WTC11 (cell line): Measurements from ENCODE around the gene PACSIN3. TPM values are rescaled to one million over a fixed set of nuclear protein-coding genes. Genes with fewer than 3 reads are reported as not detected.
A peak's percentile ranks its signal among the peaks of the same experiment; 100 is the strongest.

Source experiments
- ATAC-seq: fragments of 200-7000 bp; cut with Tn5 transposase; 2 replicates; pipeline ENCODE4 v1.10.0; 2021; ENCODE audit warnings: mild to moderate bottlenecking, moderate library complexity
- CTCF ChIA-PET: fragments of 300-600 bp; sonication (Branson Sonifier 250); formaldehyde crosslinking; loops from one replicate; lab custom pipeline; 2021; ENCODE audit warnings: antibody characterized with exemption; lab: Charles Lee
- POLR2A ChIA-PET: fragments of 350-600 bp; sonication (Branson Sonifier 250); formaldehyde crosslinking; loops from one replicate; lab custom pipeline; 2021; ENCODE audit warnings: antibody characterized with exemption; lab: Charles Lee
- DNase-seq: peaks from one replicate; pipeline ENCODE4 v3.0.0; 2021; ENCODE audit warnings: low spot score
- H3K27ac Mint-ChIP-seq: 2 replicates; pipeline ENCODE4 v1.8.0; 2021; ENCODE audit warnings: mixed read lengths
- H3K27me3 Mint-ChIP-seq: 2 replicates; pipeline ENCODE4 v1.8.0; 2021; ENCODE audit warnings: low read depth, mild to moderate bottlenecking, moderate library complexity, mixed read lengths
- H3K36me3 Mint-ChIP-seq: 2 replicates; pipeline ENCODE4 v1.8.0; 2021; ENCODE audit warnings: mixed read lengths
- H3K4me1 Mint-ChIP-seq: 2 replicates; pipeline ENCODE4 v1.8.0; 2022; ENCODE audit warnings: mixed read lengths
- H3K4me3 Mint-ChIP-seq: 2 replicates; pipeline ENCODE4 v1.8.0; 2021; ENCODE audit warnings: mild to moderate bottlenecking, moderate library complexity, mixed read lengths
- H3K9me3 Mint-ChIP-seq: 2 replicates; pipeline ENCODE4 v1.8.0; 2021; ENCODE audit warnings: mixed read lengths
- ARID4B ChIP-seq: sonication (generic); formaldehyde crosslinking; IDR thresholded peaks from 2 replicates; pipeline ENCODE4 v1.8.0; 2023; ENCODE audit warnings: missing genetic modification reagents, mild to moderate bottlenecking, borderline replicate concordance
- ATF2 ChIP-seq: sonication (generic); formaldehyde crosslinking; IDR thresholded peaks from 2 replicates; pipeline ENCODE4 v1.8.1; 2022; ENCODE audit warnings: low read depth, missing genetic modification reagents, borderline replicate concordance
- CBFB ChIP-seq: sonication (generic); formaldehyde crosslinking; IDR thresholded peaks from 2 replicates; pipeline ENCODE4 v1.8.1; 2022; ENCODE audit warnings: mild to moderate bottlenecking, low read depth, missing genetic modification reagents
- FOXK1 ChIP-seq: sonication (generic); formaldehyde crosslinking; IDR thresholded peaks from 2 replicates; pipeline ENCODE4 v1.8.0; 2022; ENCODE audit warnings: mild to moderate bottlenecking, moderate library complexity, missing genetic modification reagents
- GABPB1 ChIP-seq: sonication (generic); formaldehyde crosslinking; IDR thresholded peaks from 2 replicates; pipeline ENCODE4 v1.8.1; 2023; ENCODE audit warnings: mild to moderate bottlenecking, missing genetic modification reagents
- HMGA2 ChIP-seq: fragments of 250-450 bp; sonication (Bioruptor Pico); IDR thresholded peaks from 2 replicates; pipeline ENCODE4 v1.4.0; 2021; ENCODE audit warnings: mild to moderate bottlenecking, moderate library complexity
- IRF2 ChIP-seq: sonication (generic); formaldehyde crosslinking; IDR thresholded peaks from 2 replicates; pipeline ENCODE4 v1.8.0; 2022; ENCODE audit warnings: low read depth, missing genetic modification reagents, borderline replicate concordance
- JUN ChIP-seq: sonication (generic); formaldehyde crosslinking; IDR thresholded peaks from 2 replicates; pipeline ENCODE4 v1.8.0; 2023; ENCODE audit warnings: mild to moderate bottlenecking, missing genetic modification reagents
- KAT7 ChIP-seq: sonication (generic); formaldehyde crosslinking; IDR thresholded peaks from 2 replicates; pipeline ENCODE4 v1.8.1; 2023; ENCODE audit warnings: missing genetic modification reagents, mild to moderate bottlenecking, borderline replicate concordance
- MAX ChIP-seq: sonication (generic); formaldehyde crosslinking; IDR thresholded peaks from 2 replicates; pipeline ENCODE4 v1.8.0; 2022; ENCODE audit warnings: mild to moderate bottlenecking, missing genetic modification reagents
- STAT6 ChIP-seq: sonication (generic); formaldehyde crosslinking; conservative IDR thresholded peaks from 2 replicates; pipeline ENCODE4 v1.8.1; 2023; ENCODE audit warnings: mild to moderate bottlenecking, low read depth, missing genetic modification reagents, moderate library complexity
- ZBTB21 ChIP-seq: sonication (generic); formaldehyde crosslinking; IDR thresholded peaks from 2 replicates; pipeline ENCODE4 v1.8.1; 2023; ENCODE audit warnings: mild to moderate bottlenecking, missing genetic modification reagents, borderline replicate concordance
- ZBTB43 ChIP-seq: sonication (generic); formaldehyde crosslinking; IDR thresholded peaks from 2 replicates; pipeline ENCODE4 v1.8.1; 2023; ENCODE audit warnings: mild to moderate bottlenecking, missing genetic modification reagents
- ZMAT4 ChIP-seq: fragments of 250-450 bp; sonication (Bioruptor Pico); IDR thresholded peaks from 2 replicates; pipeline ENCODE4 v1.9.0; 2021; ENCODE audit warnings: mild to moderate bottlenecking
- ZNF671 ChIP-seq: fragments of 250-450 bp; sonication (Bioruptor Pico); IDR thresholded peaks from 2 replicates; pipeline ENCODE4 v1.8.0; 2021; ENCODE audit warnings: mild to moderate bottlenecking
- total RNA-seq: library from RNA; stranded (reverse); gene quantifications from 3 replicates; pipeline ENCODE4 v1.2.3, GENCODE V29; 2021

Gene PACSIN3
- total RNA-seq, 1 experiment from 2014 or later = 76.8 TPM

GRCh38 chr11:47220401-47220821, 34.2 kb upstream of the PACSIN3 start:
- ATAC-seq (no peak), DNase-seq (no peak)
- Mint-ChIP-seq H3K4me1 (peaks cover 27% of the 10 kb centered on the region), H3K27ac (peak overlapping the region; percentile 83), H3K9me3 (no peaks in the 10 kb centered on the region), H3K27me3 (no peaks in the 10 kb centered on the region), H3K36me3 (peaks cover 55% of the 10 kb centered on the region), H3K4me3 (no peak overlapping the region)
- CTCF ChIA-PET = interaction anchor here (1.3 to 2.1 kb wide), 4 partner anchors 17 to 154 kb away, joined by 3 to 6 read pairs (median 4); partner anchors contain the start of gene NR1H3
- POLR2A ChIA-PET = interaction anchor here (0.7 to 1.6 kb wide), 3 partner anchors 28 to 35 kb away, joined by 3 read pairs; partner anchors contain the start of genes ACP2 and PACSIN3
- TF ChIP-seq STAT6 (CRISPR knock-in tag) (no peak), ARID4B (CRISPR knock-in tag) (no peak), HMGA2 (CRISPR knock-in tag) (no peak), GABPB1 (CRISPR knock-in tag) (peak; percentile 45; the same call in 1 of the 2 replicates), ZNF671 (no peak)

GRCh38 chr11:47216121-47216798, 30.0 kb upstream of the PACSIN3 start:
- no peak for DNase-seq
- no peaks in the 10 kb centered on the region for H3K9me3 Mint-ChIP-seq
- ATAC-seq = no peak
- peak overlapping the region; percentile 97 for H3K4me3 Mint-ChIP-seq
- H3K27ac Mint-ChIP-seq = peak overlapping the region; percentile 99
- H3K27me3 Mint-ChIP-seq = no peaks in the 10 kb centered on the region; the same call in 1 of the 2 replicates
- TF ChIP-seq ZMAT4 (CRISPR knock-in tag) = no peak
- TF ChIP-seq ZBTB21 (CRISPR knock-in tag) = no peak
- peaks cover 29% of the 10 kb centered on the region for H3K4me1 Mint-ChIP-seq
- H3K36me3 Mint-ChIP-seq = peaks cover 30% of the 10 kb centered on the region
- POLR2A ChIA-PET = interaction anchor here (0.5 to 3.4 kb wide), 6 partner anchors 12 to 155 kb away, joined by 3 to 114 read pairs (median 8); partner anchors contain the start of genes NR1H3 and PACSIN3
- CTCF ChIA-PET = interaction anchor here (0.6 to 3.7 kb wide), 8 partner anchors 18 to 336 kb away, joined by 3 to 65 read pairs (median 26); partner anchors contain the start of genes ACP2 and NR1H3

GRCh38 chr11:47215366-47215910, 29.2 kb upstream of the PACSIN3 start:
- POLR2A ChIA-PET = interaction anchor here (0.6 to 3.4 kb wide), 15 partner anchors 10 to 354 kb away, joined by 3 to 114 read pairs (median 7); partner anchors contain the start of genes ACP2, NR1H3, PACSIN3 and PSMC3
- peak; percentile 4 for ATAC-seq
- CTCF ChIA-PET = interaction anchor here (0.7 to 3.7 kb wide), 17 partner anchors 11 to 303 kb away, joined by 3 to 65 read pairs (median 7); partner anchors contain the start of genes ACP2 and NR1H3
- Mint-ChIP-seq H3K36me3 (peaks cover 27% of the 10 kb centered on the region), H3K27ac (peak overlapping the region; percentile 99), H3K9me3 (no peaks in the 10 kb centered on the region), H3K4me3 (peak overlapping the region; percentile 97), H3K27me3 (no peaks in the 10 kb centered on the region; the same call in 1 of the 2 replicates), H3K4me1 (peaks cover 29% of the 10 kb centered on the region)
- TF ChIP-seq MAX (CRISPR knock-in tag) (0 out of 2 replicates have a peak, but pooled peaks have one; percentile 3), FOXK1 (CRISPR knock-in tag) (peak; percentile 29; the same call in 1 of the 2 replicates), CBFB (CRISPR knock-in tag) (no peak), ZBTB43 (no peak), ZBTB21 (CRISPR knock-in tag) (no peak), ATF2 (CRISPR knock-in tag) (no peak), IRF2 (CRISPR knock-in tag) (no peak), GABPB1 (CRISPR knock-in tag) (0 out of 2 replicates have a peak, but pooled peaks have one; percentile 6), KAT7 (CRISPR knock-in tag) (0 out of 2 replicates have a peak, but pooled peaks have one; percentile 26), JUN (CRISPR knock-in tag) (no peak)
- DNase-seq = no peak
